Measurements from ENCODE around the gene PLA2R1. TPM values are rescaled to one million over a fixed set of nuclear protein-coding genes. Genes with fewer than 3 reads are reported as not detected.

PLA2R1 gene
- polyA plus RNA-seq, 2 of the 4 experiments (the other 2 are of a cell fraction), result 3.3 to 6.8 TPM

- ChIA-PET CTCF (interaction anchor here (1.2 kb wide), 1 partner anchor 14 kb away, joined by 3 read pairs; no protein-coding TSS in a partner anchor), POLR2A (no interaction called here)
- no peak for DNase-seq (ENCODE audit: low read depth in 1 of 2, low spot score in 1 of 2)
- ATAC-seq, result no peak
- FAIRE-seq, result no peak
- Histone ChIP-seq H3K9me3 (no peaks in the 10 kb centered on the region), H3K4me1 (peaks cover 7% of the 10 kb centered on the region), H3K27ac (no peak overlapping the region), H3K4me2 (no peak overlapping the region), H3K4me3 (no peak overlapping the region)
- TF ChIP-seq ATOH8 (CRISPR knock-in tag; IDR thresholded peaks at IDR 0.05; ENCODE audit: low read depth) (no peak), FOSL2 (IDR thresholded peaks at IDR 0.05) (no peak), FOSL2 (CRISPR knock-in tag; IDR thresholded peaks at IDR 0.05) (no peak), ZFP36 (IDR thresholded peaks at IDR 0.05; ENCODE audit: borderline replicate concordance, partially characterized antibody) (no peak), CHD4 (IDR thresholded peaks at IDR 0.05; ENCODE audit: borderline replicate concordance) (no peak), ZC3H11A (IDR thresholded peaks at IDR 0.05) (no peak), POLR2A (IDR thresholded peaks at IDR 0.05; ENCODE audit: low read length) (no peak), E2F6 (IDR thresholded peaks at IDR 0.05; ENCODE audit: borderline replicate concordance, low read depth) (no peak), NPAS2 (CRISPR knock-in tag; IDR thresholded peaks at IDR 0.05; ENCODE audit: borderline replicate concordance) (no peak), HOXB13 (CRISPR knock-in tag; IDR thresholded peaks at IDR 0.05; ENCODE audit: low read depth) (no peak), EHF (CRISPR knock-in tag; IDR thresholded peaks at IDR 0.05) (no peak), MAX (IDR thresholded peaks at IDR 0.05) (no peak), RAD21 (conservative IDR thresholded peaks at IDR 0.05 in 1 of 2, IDR thresholded peaks at IDR 0.05 in 1 of 2) (no peak), RNF2 (IDR thresholded peaks at IDR 0.05; ENCODE audit: borderline replicate concordance, low read depth) (no peak), BCL3 (IDR thresholded peaks at IDR 0.05) (no peak), NFE2L2 (conservative IDR thresholded peaks at IDR 0.05; ENCODE audit: low read length) (no peak), RFX5 (IDR thresholded peaks at IDR 0.05) (no peak), CEBPB (IDR thresholded peaks at IDR 0.05) (no peak), BHLHE40 (IDR thresholded peaks at IDR 0.05; ENCODE audit: low read depth, low read length) (no peak)
- TF ChIP-seq, protein P1, sequence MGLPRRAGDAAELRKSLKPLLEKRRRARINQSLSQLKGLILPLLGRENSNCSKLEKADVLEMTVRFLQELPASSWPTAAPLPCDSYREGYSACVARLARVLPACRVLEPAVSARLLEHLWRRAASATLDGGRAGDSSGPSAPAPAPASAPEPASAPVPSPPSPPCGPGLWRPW (IDR thresholded peaks at IDR 0.05), result no peak
- TF ChIP-seq, protein P2, sequence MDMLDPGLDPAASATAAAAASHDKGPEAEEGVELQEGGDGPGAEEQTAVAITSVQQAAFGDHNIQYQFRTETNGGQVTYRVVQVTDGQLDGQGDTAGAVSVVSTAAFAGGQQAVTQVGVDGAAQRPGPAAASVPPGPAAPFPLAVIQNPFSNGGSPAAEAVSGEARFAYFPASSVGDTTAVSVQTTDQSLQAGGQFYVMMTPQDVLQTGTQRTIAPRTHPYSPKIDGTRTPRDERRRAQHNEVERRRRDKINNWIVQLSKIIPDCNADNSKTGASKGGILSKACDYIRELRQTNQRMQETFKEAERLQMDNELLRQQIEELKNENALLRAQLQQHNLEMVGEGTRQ (IDR thresholded peaks at IDR 0.05), result no peak
- 86% methylated on average over 8 of the region's 8 CpGs for WGBS (ENCODE audit: missing lambda C conversion rate)
These were observed 17.7 kb downstream of the PLA2R1 start for GRCh38 chr2:160044728-160045127.

DNA sequence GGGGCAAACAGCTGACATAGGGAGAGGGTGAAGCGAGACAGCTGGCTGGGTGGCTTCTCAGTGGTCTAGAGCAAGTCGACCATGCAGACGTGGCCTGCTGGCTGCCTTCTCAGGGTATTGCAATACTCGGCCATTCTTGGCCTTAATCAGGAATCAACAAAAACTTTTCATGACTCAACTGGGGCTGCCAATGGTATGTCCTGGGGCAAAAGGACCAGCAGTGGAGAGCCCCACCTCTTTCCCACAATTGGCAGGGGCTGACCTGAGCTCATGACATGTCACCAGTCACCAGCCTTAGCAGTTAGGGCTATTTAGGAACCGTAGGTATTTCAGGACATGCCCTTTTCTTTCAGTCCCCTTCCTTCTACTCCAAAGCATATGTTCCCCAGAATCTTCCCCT is 19.1 kb downstream of the PLA2R1 start:
- Histone ChIP-seq H3K4me3 (no peak overlapping the region), H3K4me1 (peaks cover 17% of the 10 kb centered on the region), H3K27ac (no peak overlapping the region), H3K4me2 (no peak overlapping the region), H3K9me3 (no peaks in the 10 kb centered on the region)
- POLR2A ChIA-PET, result no interaction called here
- no peak for DNase-seq (ENCODE audit: low read depth in 1 of 2, low spot score in 1 of 2)
- WGBS (ENCODE audit: missing lambda C conversion rate), result 77% methylated on average over 5 of the region's 5 CpGs
- TF ChIP-seq ZC3H11A (IDR thresholded peaks at IDR 0.05), result no peak
- TF ChIP-seq TP53 (CRISPR knock-in tag; IDR thresholded peaks at IDR 0.05), result no peak
- no peak for TF ChIP-seq NFE2L2 (conservative IDR thresholded peaks at IDR 0.05; ENCODE audit: low read length)
- TF ChIP-seq CBX8 (IDR thresholded peaks at IDR 0.05), result no peak
- TF ChIP-seq ZSCAN20 (CRISPR knock-in tag; IDR thresholded peaks at IDR 0.05), result no peak
- TF ChIP-seq, protein P3, sequence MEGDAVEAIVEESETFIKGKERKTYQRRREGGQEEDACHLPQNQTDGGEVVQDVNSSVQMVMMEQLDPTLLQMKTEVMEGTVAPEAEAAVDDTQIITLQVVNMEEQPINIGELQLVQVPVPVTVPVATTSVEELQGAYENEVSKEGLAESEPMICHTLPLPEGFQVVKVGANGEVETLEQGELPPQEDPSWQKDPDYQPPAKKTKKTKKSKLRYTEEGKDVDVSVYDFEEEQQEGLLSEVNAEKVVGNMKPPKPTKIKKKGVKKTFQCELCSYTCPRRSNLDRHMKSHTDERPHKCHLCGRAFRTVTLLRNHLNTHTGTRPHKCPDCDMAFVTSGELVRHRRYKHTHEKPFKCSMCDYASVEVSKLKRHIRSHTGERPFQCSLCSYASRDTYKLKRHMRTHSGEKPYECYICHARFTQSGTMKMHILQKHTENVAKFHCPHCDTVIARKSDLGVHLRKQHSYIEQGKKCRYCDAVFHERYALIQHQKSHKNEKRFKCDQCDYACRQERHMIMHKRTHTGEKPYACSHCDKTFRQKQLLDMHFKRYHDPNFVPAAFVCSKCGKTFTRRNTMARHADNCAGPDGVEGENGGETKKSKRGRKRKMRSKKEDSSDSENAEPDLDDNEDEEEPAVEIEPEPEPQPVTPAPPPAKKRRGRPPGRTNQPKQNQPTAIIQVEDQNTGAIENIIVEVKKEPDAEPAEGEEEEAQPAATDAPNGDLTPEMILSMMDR (IDR thresholded peaks at IDR 0.05), result no peak
- TF ChIP-seq HOXA7 (CRISPR knock-in tag; IDR thresholded peaks at IDR 0.05), result no peak
- no peak for TF ChIP-seq SMC3 (IDR thresholded peaks at IDR 0.05)
- no peak for TF ChIP-seq ZFP36 (IDR thresholded peaks at IDR 0.05; ENCODE audit: borderline replicate concordance, partially characterized antibody)
- no peak for TF ChIP-seq HOXB5 (CRISPR knock-in tag; IDR thresholded peaks at IDR 0.05)
- TF ChIP-seq FOSB (CRISPR knock-in tag; IDR thresholded peaks at IDR 0.05), result no peak
- TF ChIP-seq EHF (CRISPR knock-in tag; IDR thresholded peaks at IDR 0.05), result no peak
- TF ChIP-seq PHF8 (IDR thresholded peaks at IDR 0.05; ENCODE audit: borderline replicate concordance, low read depth), result no peak
- TF ChIP-seq RNF2 (IDR thresholded peaks at IDR 0.05; ENCODE audit: borderline replicate concordance, low read depth), result no peak
- TF ChIP-seq CHD4 (IDR thresholded peaks at IDR 0.05; ENCODE audit: borderline replicate concordance), result no peak
- TF ChIP-seq SREBF2 (IDR thresholded peaks at IDR 0.05), result no peak
- TF ChIP-seq CHD2 (IDR thresholded peaks at IDR 0.05; ENCODE audit: low read length, partially characterized antibody), result no peak
- no peak for TF ChIP-seq RCOR1 (IDR thresholded peaks at IDR 0.05; ENCODE audit: low read depth, low read length)
- no peak for TF ChIP-seq CBX2 (IDR thresholded peaks at IDR 0.05; ENCODE audit: borderline replicate concordance, low read depth)
- no peak for FAIRE-seq
- CTCF ChIA-PET, result interaction anchor here (0.8 kb wide), 1 partner anchor 12 kb away, joined by 3 read pairs; no protein-coding TSS in a partner anchor
- no peak for ATAC-seq

Measured in A549 (cell line).